Measurements from ENCODE around the gene STRIP1.

The STRIP1 gene

GRCh38 chr1:110034040-110034450, 379 bp upstream of the STRIP1 start:
- Histone ChIP-seq H3K36me3 (ENCODE audit: control insufficient read depth, insufficient read depth, low read length) (peaks cover 6% of the 10 kb centered on the region), H3K9me3 (ENCODE audit: control insufficient read depth, insufficient read depth, low read length) (no peaks in the 10 kb centered on the region), H3K4me3 (ENCODE audit: low read length) (peak overlapping the region; percentile 19; the same call in 1 of the 2 replicates), H3K4me1 (ENCODE audit: control insufficient read depth, insufficient read depth, low read length) (no peaks in the 10 kb centered on the region; the same call in 1 of the 2 replicates), H3K27ac (ENCODE audit: low read length) (no peak overlapping the region), H3K27me3 (ENCODE audit: control insufficient read depth, insufficient read depth, low read length) (no peaks in the 10 kb centered on the region)
- no peak for DNase-seq (ENCODE audit: low read depth, low spot score)
- WGBS (ENCODE audit: insufficient coverage, insufficient read length), result no CpG with 5 or more reads among the region's 4 CpGs

- peaks cover 15% of the 10 kb centered on the region for H3K36me3 ChIP-seq (ENCODE audit: control insufficient read depth, insufficient read depth, low read length)
- no peak for DNase-seq (ENCODE audit: low read depth, low spot score)
- no peaks in the 10 kb centered on the region for H3K9me3 ChIP-seq (ENCODE audit: control insufficient read depth, insufficient read depth, low read length)
- H3K27ac ChIP-seq (ENCODE audit: low read length), result no peak overlapping the region
- H3K4me1 ChIP-seq (ENCODE audit: control insufficient read depth, insufficient read depth, low read length), result no peaks in the 10 kb centered on the region; the same call in 1 of the 2 replicates
- no CpG with 5 or more reads among the region's 16 CpGs for WGBS (ENCODE audit: insufficient coverage, insufficient read length)
- no peaks in the 10 kb centered on the region for H3K27me3 ChIP-seq (ENCODE audit: control insufficient read depth, insufficient read depth, low read length)
- H3K4me3 ChIP-seq (ENCODE audit: low read length), result peak overlapping the region; percentile 99
These were observed 870 bp downstream of the STRIP1 start for GRCh38 chr1:110035236-110035752.

- Histone ChIP-seq H3K9me3 (ENCODE audit: control insufficient read depth, insufficient read depth, low read length) (no peaks in the 10 kb centered on the region), H3K36me3 (ENCODE audit: control insufficient read depth, insufficient read depth, low read length) (peaks cover 35% of the 10 kb centered on the region), H3K4me3 (ENCODE audit: low read length) (no peak overlapping the region), H3K4me1 (ENCODE audit: control insufficient read depth, insufficient read depth, low read length) (no peaks in the 10 kb centered on the region; the same call in 1 of the 2 replicates), H3K27me3 (ENCODE audit: control insufficient read depth, insufficient read depth, low read length) (no peaks in the 10 kb centered on the region), H3K27ac (ENCODE audit: low read length) (no peak overlapping the region)
- DNase-seq (ENCODE audit: low read depth, low spot score), result no peak
- no CpG with 5 or more reads among the region's 5 CpGs for WGBS (ENCODE audit: insufficient coverage, insufficient read length)
These were observed 3.8 kb downstream of the STRIP1 start for GRCh38 chr1:110038271-110038670.

GRCh38 chr1:110039641-110040040, 5.2 kb downstream of the STRIP1 start:
- no peak overlapping the region for H3K27ac ChIP-seq (ENCODE audit: low read length)
- WGBS (ENCODE audit: insufficient coverage, insufficient read length), result no CpG with 5 or more reads among the region's 4 CpGs
- H3K4me1 ChIP-seq (ENCODE audit: control insufficient read depth, insufficient read depth, low read length), result no peaks in the 10 kb centered on the region
- H3K36me3 ChIP-seq (ENCODE audit: control insufficient read depth, insufficient read depth, low read length), result peaks cover 42% of the 10 kb centered on the region
- H3K4me3 ChIP-seq (ENCODE audit: low read length), result no peak overlapping the region
- H3K9me3 ChIP-seq (ENCODE audit: control insufficient read depth, insufficient read depth, low read length), result no peaks in the 10 kb centered on the region
- no peaks in the 10 kb centered on the region for H3K27me3 ChIP-seq (ENCODE audit: control insufficient read depth, insufficient read depth, low read length)
- no peak for DNase-seq (ENCODE audit: low read depth, low spot score)

GRCh38 chr1:110040548-110040947, 6.1 kb downstream of the STRIP1 start:
- peaks cover 48% of the 10 kb centered on the region for H3K36me3 ChIP-seq (ENCODE audit: control insufficient read depth, insufficient read depth, low read length)

GRCh38 chr1:110043016-110043415, 8.6 kb downstream of the STRIP1 start:
- H3K9me3 ChIP-seq (ENCODE audit: control insufficient read depth, insufficient read depth, low read length), result no peaks in the 10 kb centered on the region
- no peak overlapping the region for H3K4me3 ChIP-seq (ENCODE audit: low read length)
- H3K4me1 ChIP-seq (ENCODE audit: control insufficient read depth, insufficient read depth, low read length), result no peaks in the 10 kb centered on the region
- H3K27ac ChIP-seq (ENCODE audit: low read length), result no peak overlapping the region
- H3K27me3 ChIP-seq (ENCODE audit: control insufficient read depth, insufficient read depth, low read length), result no peaks in the 10 kb centered on the region
- no peak for DNase-seq (ENCODE audit: low read depth, low spot score)
- no CpG with 5 or more reads among the region's 10 CpGs for WGBS (ENCODE audit: insufficient coverage, insufficient read length)
- H3K36me3 ChIP-seq (ENCODE audit: control insufficient read depth, insufficient read depth, low read length), result peaks cover 56% of the 10 kb centered on the region

More at GRCh38 chr1:110040548-110040947, 6.1 kb downstream of the STRIP1 start:
- no peaks in the 10 kb centered on the region for H3K4me1 ChIP-seq (ENCODE audit: control insufficient read depth, insufficient read depth, low read length)
- WGBS (ENCODE audit: insufficient coverage, insufficient read length), result no CpG with 5 or more reads among the region's 4 CpGs
- H3K27me3 ChIP-seq (ENCODE audit: control insufficient read depth, insufficient read depth, low read length), result no peaks in the 10 kb centered on the region
- no peak overlapping the region for H3K27ac ChIP-seq (ENCODE audit: low read length)
- H3K4me3 ChIP-seq (ENCODE audit: low read length), result no peak overlapping the region
- no peak for DNase-seq (ENCODE audit: low read depth, low spot score)
- H3K9me3 ChIP-seq (ENCODE audit: control insufficient read depth, insufficient read depth, low read length), result no peaks in the 10 kb centered on the region

GRCh38 chr1:110047463-110047862, 13.0 kb downstream of the STRIP1 start:
- no CpG with 5 or more reads among the region's 3 CpGs for WGBS (ENCODE audit: insufficient coverage, insufficient read length)
- Histone ChIP-seq H3K4me3 (ENCODE audit: low read length) (no peak overlapping the region), H3K36me3 (ENCODE audit: control insufficient read depth, insufficient read depth, low read length) (peaks cover 53% of the 10 kb centered on the region), H3K27me3 (ENCODE audit: control insufficient read depth, insufficient read depth, low read length) (no peaks in the 10 kb centered on the region), H3K9me3 (ENCODE audit: control insufficient read depth, insufficient read depth, low read length) (no peaks in the 10 kb centered on the region), H3K27ac (ENCODE audit: low read length) (no peak overlapping the region), H3K4me1 (ENCODE audit: control insufficient read depth, insufficient read depth, low read length) (no peaks in the 10 kb centered on the region)
- no peak for DNase-seq (ENCODE audit: low read depth, low spot score)

GRCh38 chr1:110048240-110048639, 13.8 kb downstream of the STRIP1 start:
- DNase-seq (ENCODE audit: low read depth, low spot score), result no peak
- H3K9me3 ChIP-seq (ENCODE audit: control insufficient read depth, insufficient read depth, low read length), result no peaks in the 10 kb centered on the region
- H3K36me3 ChIP-seq (ENCODE audit: control insufficient read depth, insufficient read depth, low read length), result peaks cover 53% of the 10 kb centered on the region
- H3K4me3 ChIP-seq (ENCODE audit: low read length), result no peak overlapping the region
- H3K4me1 ChIP-seq (ENCODE audit: control insufficient read depth, insufficient read depth, low read length), result no peaks in the 10 kb centered on the region
- H3K27me3 ChIP-seq (ENCODE audit: control insufficient read depth, insufficient read depth, low read length), result no peaks in the 10 kb centered on the region
- no peak overlapping the region for H3K27ac ChIP-seq (ENCODE audit: low read length)
- WGBS (ENCODE audit: insufficient coverage, insufficient read length), result no CpG with 5 or more reads among the region's 5 CpGs

GRCh38 chr1:110048923-110049601, 14.6 kb downstream of the STRIP1 start:
- Histone ChIP-seq H3K27ac (ENCODE audit: low read length) (no peak overlapping the region), H3K9me3 (ENCODE audit: control insufficient read depth, insufficient read depth, low read length) (no peaks in the 10 kb centered on the region), H3K4me1 (ENCODE audit: control insufficient read depth, insufficient read depth, low read length) (no peaks in the 10 kb centered on the region), H3K4me3 (ENCODE audit: low read length) (no peak overlapping the region), H3K27me3 (ENCODE audit: control insufficient read depth, insufficient read depth, low read length) (no peaks in the 10 kb centered on the region), H3K36me3 (ENCODE audit: control insufficient read depth, insufficient read depth, low read length) (peaks cover 52% of the 10 kb centered on the region)
- no peak for DNase-seq (ENCODE audit: low read depth, low spot score)
- WGBS (ENCODE audit: insufficient coverage, insufficient read length), result no CpG with 5 or more reads among the region's 9 CpGs

GRCh38 chr1:110049801-110050601, 15.6 kb downstream of the STRIP1 start:
- no peak overlapping the region for H3K4me3 ChIP-seq (ENCODE audit: low read length)
- H3K27me3 ChIP-seq (ENCODE audit: control insufficient read depth, insufficient read depth, low read length), result no peaks in the 10 kb centered on the region
- peaks cover 54% of the 10 kb centered on the region for H3K36me3 ChIP-seq (ENCODE audit: control insufficient read depth, insufficient read depth, low read length)
- H3K27ac ChIP-seq (ENCODE audit: low read length), result no peak overlapping the region
- no peaks in the 10 kb centered on the region for H3K9me3 ChIP-seq (ENCODE audit: control insufficient read depth, insufficient read depth, low read length)
- no peaks in the 10 kb centered on the region for H3K4me1 ChIP-seq (ENCODE audit: control insufficient read depth, insufficient read depth, low read length)
- DNase-seq (ENCODE audit: low read depth, low spot score), result no peak
- WGBS (ENCODE audit: insufficient coverage, insufficient read length), result no CpG with 5 or more reads among the region's 11 CpGs
